AG08395 (cell line): ENCODE data around the gene TMEM255B.

ENCODE experiments used
- DNase-seq: peaks from one replicate; pipeline ENCODE4 v3.0.0; 2012; ENCODE audit warnings: mixed read lengths, low spot score

TMEM255B gene

GRCh38 chr13:113834496-113835200 lies 75.6 kb downstream of the TMEM255B start:
- DNase-seq: no peak

- peak; percentile 76 for DNase-seq
These were observed 76.6 kb downstream of the TMEM255B start for GRCh38 chr13:113835461-113836270.

- DNase-seq: peak; percentile 72
These were observed 77.9 kb downstream of the TMEM255B start for GRCh38 chr13:113836768-113837559.

GRCh38 chr13:113837560-113838355 lies 78.7 kb downstream of the TMEM255B start:
- peak; percentile 96 for DNase-seq

GRCh38 chr13:113838711-113839201 lies 79.7 kb downstream of the TMEM255B start:
- DNase-seq: no peak

- DNase-seq: no peak
These were observed 80.6 kb downstream of the TMEM255B start for GRCh38 chr13:113839536-113840204.

GRCh38 chr13:113840541-113841352 lies 81.7 kb downstream of the TMEM255B start:
- no peak for DNase-seq

GRCh38 chr13:113841353-113841650 lies 82.3 kb downstream of the TMEM255B start:
- no peak for DNase-seq

- DNase-seq: no peak
These were observed 83.5 kb downstream of the TMEM255B start for GRCh38 chr13:113842336-113843062.

GRCh38 chr13:113843063-113843654 lies 84.1 kb downstream of the TMEM255B start:
- DNase-seq: no peak

GRCh38 chr13:113843864-113844556 lies 85.0 kb downstream of the TMEM255B start:
- DNase-seq: no peak

- DNase-seq: no peak
These were observed 86.0 kb downstream of the TMEM255B start for GRCh38 chr13:113845055-113845454.

- DNase-seq: no peak
These were observed 87.0 kb downstream of the TMEM255B start for GRCh38 chr13:113845723-113846635.

- DNase-seq: no peak
These were observed 87.8 kb downstream of the TMEM255B start for GRCh38 chr13:113846636-113847318.

- DNase-seq: no peak
These were observed 89.0 kb downstream of the TMEM255B start for GRCh38 chr13:113848020-113848419.

GRCh38 chr13:113848431-113849260 lies 89.6 kb downstream of the TMEM255B start:
- DNase-seq: no peak
